Measurements from ENCODE around the gene MLLT3.

GRCh38 chr9:20537294-20537693 lies 85.0 kb downstream of the MLLT3 start:
- TF ChIP-seq CTCF (IDR thresholded peaks at IDR 0.05 in 8 of 11, conservative IDR thresholded peaks at IDR 0.05 in 3 of 11) (no peak), POLR2AphosphoS5 (IDR thresholded peaks at IDR 0.05) (no peak), POLR2A (IDR thresholded peaks at IDR 0.05) (no peak)

All from spleen (tissue), 7 donors.